WERI-Rb-1 (cell line): ENCODE results near the gene CYP19A1.

Experiments used
- DNase-seq: peaks from one replicate; pipeline ENCODE4 v3.0.0-alpha.2; 2020
- H3K27ac ChIP-seq: fragments of 250-450 bp; sonication (Bioruptor Pico); 2 replicates; pipeline ENCODE4 v1.5.1; 2020; ENCODE audit warnings: mild to moderate bottlenecking, moderate library complexity
- H3K27me3 ChIP-seq: fragments of 250-450 bp; sonication (Bioruptor Pico); 2 replicates; pipeline ENCODE4 v1.5.1; 2021; ENCODE audit warnings: mild to moderate bottlenecking, low read depth, moderate library complexity; ENCODE audit not compliant: insufficient read depth, severe bottlenecking
- H3K36me3 ChIP-seq: fragments of 250-450 bp; sonication (Bioruptor Pico); 2 replicates; pipeline ENCODE4 v1.5.1; 2020; ENCODE audit warnings: mild to moderate bottlenecking, moderate library complexity
- H3K4me3 ChIP-seq: 2 replicates; pipeline ENCODE4 v1.5.1; 2011; ENCODE audit warnings: low read depth, mild to moderate bottlenecking, control low read depth, low read length
- H3K9me3 ChIP-seq: fragments of 250-450 bp; sonication (Bioruptor Pico); 2 replicates; pipeline ENCODE4 v1.5.1; 2021; ENCODE audit warnings: mild to moderate bottlenecking, moderate library complexity; ENCODE audit not compliant: severe bottlenecking
- TF ChIP-seq, protein P1 (sequence below): IDR thresholded peaks from 2 replicates; pipeline ENCODE4 v1.5.1; 2011; ENCODE audit warnings: low read depth, mild to moderate bottlenecking, control low read depth, inconsistent platforms, low read length

Gene CYP19A1

DNA sequence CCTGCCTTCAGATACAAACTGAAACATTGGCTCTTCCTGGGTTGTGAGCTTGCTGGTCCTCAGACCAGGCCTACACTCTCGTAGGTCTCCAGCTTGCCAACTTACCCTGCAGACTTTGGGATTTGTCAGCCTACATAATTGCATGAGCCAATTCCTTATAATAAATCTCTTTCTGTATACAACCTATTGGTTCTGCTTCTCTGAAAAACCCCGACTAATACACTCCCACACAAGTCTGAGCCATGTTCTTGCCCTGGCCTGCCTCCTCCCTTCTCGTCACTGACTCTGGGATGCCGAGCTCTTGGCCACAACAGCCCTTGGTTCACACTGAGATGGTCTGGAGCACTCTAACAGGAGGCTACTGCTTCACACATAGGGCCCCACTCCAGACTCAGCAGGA, 9.5 kb downstream of the CYP19A1 start:
- Histone ChIP-seq H3K4me3 (no peak overlapping the region), H3K27ac (no peak overlapping the region), H3K27me3 (no peaks in the 10 kb centered on the region), H3K36me3 (no peaks in the 10 kb centered on the region), H3K9me3 (peaks cover 7% of the 10 kb centered on the region)
- no peak for DNase-seq
- TF ChIP-seq, protein P1, sequence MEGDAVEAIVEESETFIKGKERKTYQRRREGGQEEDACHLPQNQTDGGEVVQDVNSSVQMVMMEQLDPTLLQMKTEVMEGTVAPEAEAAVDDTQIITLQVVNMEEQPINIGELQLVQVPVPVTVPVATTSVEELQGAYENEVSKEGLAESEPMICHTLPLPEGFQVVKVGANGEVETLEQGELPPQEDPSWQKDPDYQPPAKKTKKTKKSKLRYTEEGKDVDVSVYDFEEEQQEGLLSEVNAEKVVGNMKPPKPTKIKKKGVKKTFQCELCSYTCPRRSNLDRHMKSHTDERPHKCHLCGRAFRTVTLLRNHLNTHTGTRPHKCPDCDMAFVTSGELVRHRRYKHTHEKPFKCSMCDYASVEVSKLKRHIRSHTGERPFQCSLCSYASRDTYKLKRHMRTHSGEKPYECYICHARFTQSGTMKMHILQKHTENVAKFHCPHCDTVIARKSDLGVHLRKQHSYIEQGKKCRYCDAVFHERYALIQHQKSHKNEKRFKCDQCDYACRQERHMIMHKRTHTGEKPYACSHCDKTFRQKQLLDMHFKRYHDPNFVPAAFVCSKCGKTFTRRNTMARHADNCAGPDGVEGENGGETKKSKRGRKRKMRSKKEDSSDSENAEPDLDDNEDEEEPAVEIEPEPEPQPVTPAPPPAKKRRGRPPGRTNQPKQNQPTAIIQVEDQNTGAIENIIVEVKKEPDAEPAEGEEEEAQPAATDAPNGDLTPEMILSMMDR, result no peak

DNA sequence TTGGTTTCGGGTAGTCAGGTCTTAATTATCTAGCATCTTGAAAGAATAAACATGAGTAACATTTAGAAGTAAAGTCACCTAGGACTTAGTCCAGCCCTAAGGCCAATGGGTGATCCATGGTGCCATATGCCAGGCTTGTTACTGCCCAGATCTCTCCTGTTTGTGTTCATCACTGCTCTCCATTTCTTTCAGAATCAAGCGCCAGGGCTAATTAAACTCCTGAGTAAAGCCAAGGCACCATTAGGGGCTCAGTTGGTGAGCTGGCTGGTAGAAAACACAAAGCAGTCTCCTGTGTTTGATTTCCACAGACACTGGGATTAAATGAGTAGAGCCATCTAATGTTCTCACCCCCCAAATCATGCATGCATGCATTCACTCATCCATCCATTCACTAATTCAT, 11.3 kb downstream of the CYP19A1 start:
- TF ChIP-seq, protein P1, result no peak
- Histone ChIP-seq H3K4me3 (no peak overlapping the region), H3K27ac (no peak overlapping the region), H3K9me3 (peaks cover 3% of the 10 kb centered on the region), H3K27me3 (no peaks in the 10 kb centered on the region), H3K36me3 (no peaks in the 10 kb centered on the region)
- no peak for DNase-seq

DNA sequence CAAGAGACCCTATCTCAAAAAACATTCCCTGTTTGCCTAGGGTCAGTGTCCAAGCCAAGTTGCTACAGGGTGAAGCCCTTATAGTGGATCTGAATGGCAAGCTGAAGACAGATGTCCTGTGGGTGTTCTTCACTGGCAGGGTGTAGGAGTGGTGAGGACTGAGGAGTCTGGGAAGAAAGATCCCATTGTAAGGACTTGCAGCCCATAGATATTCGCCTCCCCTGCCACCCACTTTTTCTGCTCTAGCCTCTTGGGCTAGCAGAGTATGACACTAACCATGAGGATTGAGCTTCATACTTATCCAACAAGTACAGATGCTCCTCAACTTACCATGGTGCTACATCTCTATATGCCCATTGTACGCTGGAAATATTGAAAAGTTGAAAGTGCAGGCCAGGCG, 13.2 kb downstream of the CYP19A1 start:
- H3K27ac ChIP-seq, result no peak overlapping the region
- no peak for DNase-seq
- TF ChIP-seq, protein P1, result no peak
- no peaks in the 10 kb centered on the region for H3K36me3 ChIP-seq
- H3K4me3 ChIP-seq, result no peak overlapping the region
- H3K27me3 ChIP-seq, result no peaks in the 10 kb centered on the region
- peaks cover 3% of the 10 kb centered on the region for H3K9me3 ChIP-seq

DNA sequence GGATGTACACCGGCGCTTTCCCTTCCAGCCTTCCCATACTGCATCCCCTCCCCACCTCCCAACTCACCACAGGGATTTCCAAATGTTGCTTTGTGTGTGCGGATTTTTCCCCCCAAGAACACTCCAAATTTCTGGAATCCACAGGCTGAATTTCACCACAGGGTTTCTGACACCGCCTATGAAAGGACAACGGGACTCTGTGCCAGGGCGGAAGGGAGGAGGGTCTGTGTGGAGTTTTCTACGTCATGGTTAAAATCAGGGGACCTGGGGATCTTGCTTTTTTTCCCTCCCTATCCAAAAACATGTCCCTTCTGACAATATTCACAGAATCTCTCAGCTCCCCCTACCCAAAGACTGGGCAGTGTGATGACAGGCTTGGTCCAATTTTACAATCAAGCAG, 14.6 kb downstream of the CYP19A1 start:
- Histone ChIP-seq H3K36me3 (no peaks in the 10 kb centered on the region), H3K27me3 (no peaks in the 10 kb centered on the region), H3K4me3 (no peak overlapping the region), H3K9me3 (peaks cover 3% of the 10 kb centered on the region), H3K27ac (no peak overlapping the region)
- TF ChIP-seq, protein P1, result no peak
- no peak for DNase-seq

DNA sequence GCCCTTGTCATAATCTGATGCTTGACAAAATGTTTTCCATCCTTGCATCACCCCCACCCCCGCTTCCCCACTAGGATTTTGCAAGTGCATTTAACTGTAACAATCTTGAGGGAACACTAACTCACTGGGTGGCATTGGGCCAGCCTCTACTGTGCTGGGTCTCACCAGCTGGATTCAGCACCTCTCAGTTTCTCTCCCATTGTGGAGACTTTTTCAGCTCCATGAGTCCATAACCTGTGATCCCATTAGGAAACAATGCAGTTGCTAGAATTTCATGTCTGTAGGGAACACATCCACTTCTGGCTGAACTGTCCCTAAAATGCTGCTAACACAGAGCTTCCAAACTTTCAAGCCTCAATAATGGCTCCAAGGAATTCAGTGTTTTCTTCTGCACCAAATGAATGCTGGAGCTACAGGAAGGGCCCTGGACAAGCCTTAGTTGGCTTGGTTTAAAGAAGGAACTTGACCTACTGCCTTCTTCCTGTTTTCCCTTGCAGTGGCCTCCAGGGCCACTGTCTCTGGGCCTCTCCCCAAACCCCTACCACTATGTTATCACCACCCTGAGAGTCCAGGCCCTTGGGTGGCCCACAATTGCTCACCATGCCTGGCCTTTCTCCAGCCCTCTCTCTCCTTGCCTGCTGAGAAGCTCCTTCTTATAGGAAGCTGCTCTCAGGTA, 15.6 kb downstream of the CYP19A1 start:
- Histone ChIP-seq H3K27ac (no peak overlapping the region), H3K9me3 (no peaks in the 10 kb centered on the region), H3K27me3 (no peaks in the 10 kb centered on the region), H3K36me3 (no peaks in the 10 kb centered on the region), H3K4me3 (no peak overlapping the region)
- no peak for DNase-seq
- TF ChIP-seq, protein P1, result no peak

DNA sequence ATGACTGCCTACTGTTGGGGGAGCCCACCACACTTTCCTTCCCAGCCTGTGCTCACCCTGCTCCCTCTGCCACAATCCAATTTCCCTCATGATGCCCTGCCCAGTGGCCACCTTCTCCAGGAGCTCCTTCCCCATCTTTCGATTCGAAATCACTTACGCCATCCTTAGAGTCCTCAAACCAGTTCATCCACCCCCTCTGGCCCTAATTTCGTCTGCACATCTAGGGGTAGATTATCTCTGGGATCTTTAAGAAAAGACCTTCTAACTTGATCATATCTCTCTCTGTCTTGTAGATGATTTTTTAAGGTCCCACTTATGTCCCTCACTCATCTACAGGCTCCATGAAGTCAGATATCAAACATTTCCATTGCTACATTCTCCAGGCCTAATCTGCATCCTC, 17.1 kb downstream of the CYP19A1 start:
- Histone ChIP-seq H3K36me3 (no peaks in the 10 kb centered on the region), H3K9me3 (no peaks in the 10 kb centered on the region), H3K4me3 (no peak overlapping the region), H3K27me3 (no peaks in the 10 kb centered on the region), H3K27ac (no peak overlapping the region)
- TF ChIP-seq, protein P1, result no peak
- no peak for DNase-seq
